H1 (cell line): Measurements from ENCODE around the gene IL6R. TPM values are rescaled to one million over a fixed set of nuclear protein-coding genes. Genes with fewer than 3 reads are reported as not detected.

Experiments
- CTCF ChIA-PET: fragments of 300-600 bp; sonication (Branson Sonifier 250); formaldehyde crosslinking; loops from one replicate; lab custom pipeline; 2021; ENCODE audit not compliant: partially characterized antibody; lab: Charles Lee
- POLR2A ChIA-PET: fragments of 300-600 bp; sonication (Branson Sonifier 250); formaldehyde crosslinking; loops from one replicate; lab custom pipeline; 2021; ENCODE audit warnings: inconsistent platforms; ENCODE audit not compliant: partially characterized antibody; lab: Charles Lee
- DNase-seq, 2 experiments: peaks; one replicate each; pipeline versions ENCODE4 v3.0.0 to v3.0.0-alpha.2; 2010 to 2022; ENCODE audit warnings: low spot score in 2 of 2, low read depth in 1 of 2, mixed read lengths in 1 of 2
- FAIRE-seq: peaks from 2 replicates; lab custom pipeline; 2011; peaks lifted over from hg19 to GRCh38; lab: Jason Lieb, UNC
- H2AFZ ChIP-seq: 2 replicates; pipeline ENCODE4 v1.8.1; 2012; ENCODE audit warnings: low read length, inconsistent platforms
- H2AK5ac ChIP-seq: 2 replicates; pipeline ENCODE4 v1.6.1; 2013; ENCODE audit warnings: low read depth, low read length
- H2BK120ac ChIP-seq: replicated peaks from 2 replicates; pipeline ENCODE3; 2013; ENCODE audit warnings: low read depth, low read length, inconsistent platforms
- H2BK12ac ChIP-seq: 2 replicates; pipeline ENCODE4 v1.6.1; 2013; ENCODE audit warnings: low read depth, low read length
- H2BK15ac ChIP-seq: 2 replicates; pipeline ENCODE4 v1.6.1; 2013; ENCODE audit warnings: low read length
- H2BK20ac ChIP-seq: 2 replicates; pipeline ENCODE4 v1.6.1; 2013; ENCODE audit warnings: low read length
- H2BK5ac ChIP-seq: 2 replicates; pipeline ENCODE4 v1.6.1; 2013; ENCODE audit warnings: low read depth, low read length
- H3K14ac ChIP-seq: 2 replicates; pipeline ENCODE4 v1.6.1; 2013; ENCODE audit warnings: inconsistent platforms; ENCODE audit not compliant: insufficient read length
- H3K18ac ChIP-seq: 2 replicates; pipeline ENCODE4 v1.6.1; 2013; ENCODE audit warnings: low read length; ENCODE audit errors: extremely low read depth
- H3K23ac ChIP-seq: 2 replicates; pipeline ENCODE4 v1.6.1; 2013; ENCODE audit warnings: inconsistent platforms; ENCODE audit not compliant: insufficient read length
- H3K23me2 ChIP-seq: 2 replicates; pipeline ENCODE4 v1.6.1; 2013; ENCODE audit warnings: low read depth, low read length
- H3K27ac ChIP-seq: 2 replicates; pipeline ENCODE4 v1.6.1; 2011; ENCODE audit warnings: low read depth, low read length, inconsistent platforms
- H3K27me3 ChIP-seq, 4 experiments: replicated peaks in 1 of 4; 1 replicate in 1 of 4; 2 replicates in 3 of 4; pipeline versions ENCODE4 v1.6.1 to v1.8.1; 2011 to 2013; ENCODE audit warnings: low read length in 3 of 4, mild to moderate bottlenecking in 3 of 4, inconsistent platforms in 2 of 4, mixed read lengths in 2 of 4, moderate library complexity in 1 of 4; ENCODE audit not compliant: control insufficient read depth in 3 of 4, insufficient read depth in 3 of 4; ENCODE audit errors: extremely low read depth in 1 of 4
- H3K36me3 ChIP-seq, 4 experiments: 2 replicates each; pipeline versions ENCODE4 v1.6.1 to v1.8.1; 2011 to 2013; ENCODE audit warnings: mild to moderate bottlenecking in 4 of 4, low read length in 3 of 4, moderate library complexity in 2 of 4, control low read depth in 1 of 4, inconsistent platforms in 1 of 4; ENCODE audit not compliant: insufficient read depth in 4 of 4, control insufficient read depth in 2 of 4
- H3K4ac ChIP-seq: replicated peaks from 2 replicates; pipeline ENCODE3; 2013; ENCODE audit warnings: low read length, low read depth, mixed read lengths, inconsistent platforms; ENCODE audit not compliant: insufficient read length
- H3K4me1 ChIP-seq, 4 experiments: replicated peaks in 1 of 4; 1 replicate in 1 of 4; 2 replicates in 3 of 4; pipeline versions ENCODE4 v1.6.1 to v1.8.1; 2011 to 2013; ENCODE audit warnings: low read length in 3 of 4, inconsistent platforms in 2 of 4, mixed read lengths in 1 of 4; ENCODE audit not compliant: insufficient read depth in 4 of 4, control insufficient read depth in 3 of 4
- H3K4me2 ChIP-seq, 2 experiments: 2 replicates each; pipeline versions ENCODE4 v1.6.1 to v1.8.1; 2011 to 2013; ENCODE audit warnings: low read depth in 2 of 2, low read length in 2 of 2, control low read depth in 1 of 2, inconsistent platforms in 1 of 2, mild to moderate bottlenecking in 1 of 2; ENCODE audit not compliant: insufficient read depth in 1 of 2
- H3K4me3 ChIP-seq, 4 experiments: fragments of 200-600, 300-600 bp in 1 of 4; sonication (generic), shearing (Covaris generic), sonication (Bioruptor Twin) in 1 of 4; 2 replicates each; pipeline versions ENCODE4 v1.5.1 to v1.8.1; 2011 to 2016; ENCODE audit warnings: low read length in 4 of 4, low read depth in 3 of 4, control low read depth in 2 of 4, inconsistent platforms in 2 of 4, mild to moderate bottlenecking in 2 of 4, mixed read lengths in 1 of 4, moderate library complexity in 1 of 4; ENCODE audit not compliant: insufficient read depth in 2 of 4; ENCODE audit errors: extremely low read depth in 1 of 4
- H3K56ac ChIP-seq: replicated peaks from 2 replicates; pipeline ENCODE3; 2013; ENCODE audit warnings: low read depth, mild to moderate bottlenecking, mixed read lengths, low read length, inconsistent platforms; ENCODE audit not compliant: insufficient read length
- H3K79me1 ChIP-seq: 2 replicates; pipeline ENCODE4 v1.6.1; 2013; ENCODE audit warnings: low read depth, low read length, control low read depth
- H3K79me2 ChIP-seq, 2 experiments: 2 replicates each; pipeline versions ENCODE4 v1.6.1 to v1.8.1; 2012 to 2013; ENCODE audit warnings: low read length in 2 of 2, mild to moderate bottlenecking in 2 of 2, inconsistent platforms in 1 of 2; ENCODE audit not compliant: insufficient read depth in 2 of 2, control insufficient read depth in 1 of 2
- H3K9ac ChIP-seq, 4 experiments: replicated peaks in 1 of 4; 1 replicate in 1 of 4; 2 replicates in 3 of 4; pipeline versions ENCODE4 v1.6.1 to v1.8.1; 2011 to 2013; ENCODE audit warnings: low read depth in 3 of 4, low read length in 3 of 4, control low read depth in 2 of 4, mild to moderate bottlenecking in 2 of 4, moderate library complexity in 2 of 4, inconsistent platforms in 1 of 4; ENCODE audit errors: extremely low read depth in 1 of 4
- H3K9me3 ChIP-seq, 2 experiments: 2 replicates each; pipeline versions ENCODE4 v1.6.1 to v1.8.1; 2012 to 2013; ENCODE audit warnings: mild to moderate bottlenecking in 2 of 2, moderate library complexity in 2 of 2, control low read depth in 1 of 2, inconsistent platforms in 1 of 2, low read depth in 1 of 2, low read length in 1 of 2, mixed read lengths in 1 of 2; ENCODE audit not compliant: insufficient read depth in 2 of 2
- H4K20me1 ChIP-seq, 2 experiments: replicated peaks in 1 of 2; 2 replicates each; pipeline versions ENCODE3 to v1.8.1; 2011 to 2013; ENCODE audit warnings: inconsistent platforms in 2 of 2, low read length in 2 of 2, mild to moderate bottlenecking in 1 of 2; ENCODE audit not compliant: insufficient read depth in 2 of 2, control insufficient read depth in 1 of 2
- H4K5ac ChIP-seq: 2 replicates; pipeline ENCODE4 v1.6.1; 2013; ENCODE audit warnings: low read length, low read depth, mixed read lengths, inconsistent platforms; ENCODE audit not compliant: insufficient read length
- H4K8ac ChIP-seq: 2 replicates; pipeline ENCODE4 v1.8.0; 2013; ENCODE audit warnings: mild to moderate bottlenecking, moderate library complexity, low read length, inconsistent platforms; ENCODE audit not compliant: insufficient read depth; ENCODE audit errors: extremely low read depth
- H4K91ac ChIP-seq: replicated peaks from 2 replicates; pipeline ENCODE3; 2013; ENCODE audit warnings: low read length, mixed read lengths, inconsistent platforms; ENCODE audit not compliant: insufficient read length
- BCL11A ChIP-seq, 2 experiments: IDR thresholded peaks; one replicate each; pipeline ENCODE4 v1.6.1; 2011; ENCODE audit warnings: low read depth in 2 of 2, low read length in 2 of 2, mild to moderate bottlenecking in 2 of 2
- FOSL1 ChIP-seq: IDR thresholded peaks from 2 replicates; pipeline ENCODE4 v1.6.1; 2011; ENCODE audit warnings: mild to moderate bottlenecking, low read depth, low read length, moderate library complexity; ENCODE audit not compliant: insufficient read depth
- whole genome bisulfite sequencing, 2 experiments: shearing (Covaris generic) in 1 of 2; methylation state at CpG; one replicate each; pipeline versions ENCODE4 v1.1.6 to v1.1.7; 2013 to 2015; ENCODE audit warnings: low lambda C conversion rate in 2 of 2, mixed read lengths in 2 of 2, inconsistent platforms in 1 of 2, low coverage in 1 of 2, missing lambda C conversion rate in 1 of 2; ENCODE audit not compliant: insufficient replicate concordance in 2 of 2, insufficient coverage in 1 of 2, insufficient read length in 1 of 2; ENCODE audit errors: extremely low coverage in 1 of 2, missing lambda C conversion rate in 1 of 2; 5-methylcytosine and 5-hydroxymethylcytosine counted together
- polyA plus RNA-seq, 7 experiments: library from polyadenylated mRNA; depleted of rRNA in 3 of 7; stranded (reverse) in 5 of 7; unstranded in 2 of 7; fragments of >200 nt in 5 of 7; fragments of 200-250 nt in 2 of 7; gene quantifications; 1 replicate in 5 of 7; 2 replicates in 1 of 7; 4 replicates in 1 of 7; pipeline versions ENCODE4 v1.2.1 to v1.2.3, GENCODE V29; 2011 to 2013; ENCODE audit warnings: missing spikeins in 2 of 7, mixed read lengths in 2 of 7
- total RNA-seq: library from RNA; stranded (reverse); fragmentation: NEBNext Ultra II Directional; extraction: Animal tissue kit (Norgen Biotek cat#: 25700); gene quantifications from 2 replicates; pipeline ENCODE4 v1.2.1, GENCODE V29; 2021

IL6R gene
- total and polyA plus RNA-seq, 2 of the 8 experiments (the other 6 are each of a cell fraction or from before 2014, with no cell fraction given), result 2.3 to 3.0 TPM

GRCh38 chr1:154423988-154424326 lies 18.8 kb downstream of the IL6R start:
- Histone ChIP-seq H4K91ac (no peak overlapping the region), H3K4ac (no peak overlapping the region), H2BK15ac (no peak overlapping the region), H3K23ac (no peak overlapping the region), H4K8ac (no peak overlapping the region), H4K5ac (no peak overlapping the region), H3K56ac (no peak overlapping the region), H3K9ac (no peak overlapping the region), H3K23me2 (no peaks in the 10 kb centered on the region), H2BK20ac (no peak overlapping the region), H3K4me1 (peaks cover 0 to 3% (median 1%) of the 10 kb centered on the region in 4 experiments; a peak in 3 of 7 replicates), H3K79me2 (no peaks in the 10 kb centered on the region), H3K27me3 (no peaks in the 10 kb centered on the region), H2BK5ac (no peak overlapping the region), H3K14ac (no peak overlapping the region), H2BK120ac (no peak overlapping the region), H3K27ac (no peak overlapping the region), H3K4me2 (no peak overlapping the region), H2AFZ (no peak overlapping the region), H3K18ac (no peak overlapping the region), H3K36me3 (no peaks in the 10 kb centered on the region), H2BK12ac (no peak overlapping the region), H3K79me1 (no peaks in the 10 kb centered on the region), H4K20me1 (no peaks in the 10 kb centered on the region), H3K4me3 (no peak overlapping the region), H2AK5ac (no peak overlapping the region), H3K9me3 (no peaks in the 10 kb centered on the region)
- 87% methylated on average over 7 of the region's 7 CpGs; no CpG with 5 or more reads in 1 of the 2 experiments for WGBS, 2 experiments
- CTCF ChIA-PET, result interaction anchor here (0.7 to 1.8 kb wide), 5 partner anchors 12 to 122 kb away, joined by 4 to 7 read pairs (median 6); no protein-coding TSS in a partner anchor
- POLR2A ChIA-PET, result interaction anchor here (1.0 kb wide), 1 partner anchor 44 kb away, joined by 3 read pairs; no protein-coding TSS in a partner anchor
- TF ChIP-seq BCL11A (IDR thresholded peaks at IDR 0.05; ENCODE audit: low read depth in 2 of 2, low read length in 2 of 2) (no peak), FOSL1 (no peak)
- FAIRE-seq, result no peak
- no peak for DNase-seq
